Measurements from ENCODE around the gene GSK3B. TPM values are rescaled to one million over a fixed set of nuclear protein-coding genes. Genes with fewer than 3 reads are reported as not detected.

Gene GSK3B
- total RNA-seq, 1 experiment from 2014 or later, result 56.6 TPM

- Histone ChIP-seq H3K4me3 (ENCODE audit: low read depth, low read length, poor library complexity, severe bottlenecking) (no peak overlapping the region), H3K4me1 (ENCODE audit: insufficient read depth, low read length, poor library complexity, severe bottlenecking) (no peaks in the 10 kb centered on the region), H3K9me3 (ENCODE audit: low read depth, low read length, poor library complexity, severe bottlenecking) (peaks cover 7% of the 10 kb centered on the region), H3K27me3 (replicated peaks; ENCODE audit: insufficient read depth, low read depth, low read length, poor library complexity) (no peaks in the 10 kb centered on the region), H3K36me3 (ENCODE audit: insufficient read depth, low read length, poor library complexity, severe bottlenecking) (peaks cover 18% of the 10 kb centered on the region), H3K27ac (ENCODE audit: low read depth, low read length, poor library complexity, severe bottlenecking) (no peak overlapping the region)
- BruUV-seq (replicated peaks), result no TSS peak
- DNase-seq (ENCODE audit: low spot score), result no peak
- POLR2A ChIA-PET (ENCODE audit: low non-redundant PET), result no interaction called here
- CTCF ChIA-PET, result no interaction called here
- intact Hi-C loops (cut with micrococcal nuclease; ENCODE audit: unreplicated experiment), result no loop called here
- no peak for TF ChIP-seq CTCF (conservative IDR thresholded peaks at IDR 0.05; ENCODE audit: low read depth, low read length)
- no peak for TF ChIP-seq EZH2 (IDR thresholded peaks at IDR 0.05; ENCODE audit: borderline replicate concordance, low read depth, low read length, poor library complexity, severe bottlenecking)
Measured at GRCh38 chr3:119856695-119857094, 237.6 kb downstream of the GSK3B start.

DNA sequence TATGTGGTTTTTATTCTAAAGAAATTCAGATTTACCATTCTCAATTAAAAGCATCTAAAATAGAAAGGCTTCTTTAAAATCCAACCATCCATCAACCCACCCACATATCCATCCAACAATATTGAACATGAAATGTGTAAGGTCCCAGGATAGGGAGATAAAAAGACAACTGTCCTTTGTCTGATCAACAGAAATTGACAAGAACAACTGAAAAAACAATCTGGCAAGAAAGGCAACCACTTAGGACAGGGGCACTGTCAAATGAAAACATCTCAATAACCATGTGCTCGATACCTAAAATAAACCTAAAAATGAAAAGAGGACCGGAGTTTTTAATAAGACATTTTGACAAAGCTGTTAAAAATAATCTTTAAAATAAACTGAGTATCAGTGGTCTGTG is 245.1 kb downstream of the GSK3B start:
- POLR2A ChIA-PET (ENCODE audit: low non-redundant PET), result no interaction called here
- Histone ChIP-seq H3K36me3 (ENCODE audit: insufficient read depth, low read length, poor library complexity, severe bottlenecking) (no peaks in the 10 kb centered on the region), H3K4me3 (ENCODE audit: low read depth, low read length, poor library complexity, severe bottlenecking) (no peak overlapping the region), H3K27me3 (replicated peaks; ENCODE audit: insufficient read depth, low read depth, low read length, poor library complexity) (no peaks in the 10 kb centered on the region), H3K9me3 (ENCODE audit: low read depth, low read length, poor library complexity, severe bottlenecking) (no peaks in the 10 kb centered on the region), H3K27ac (ENCODE audit: low read depth, low read length, poor library complexity, severe bottlenecking) (no peak overlapping the region), H3K4me1 (ENCODE audit: insufficient read depth, low read length, poor library complexity, severe bottlenecking) (no peaks in the 10 kb centered on the region)
- no peak for TF ChIP-seq EZH2 (IDR thresholded peaks at IDR 0.05; ENCODE audit: borderline replicate concordance, low read depth, low read length, poor library complexity, severe bottlenecking)
- TF ChIP-seq CTCF (conservative IDR thresholded peaks at IDR 0.05; ENCODE audit: low read depth, low read length), result no peak
- intact Hi-C loops (cut with micrococcal nuclease; ENCODE audit: unreplicated experiment), result no loop called here
- no peak for DNase-seq (ENCODE audit: low spot score)
- no TSS peak for BruUV-seq (replicated peaks)
- CTCF ChIA-PET, result no interaction called here

DNA sequence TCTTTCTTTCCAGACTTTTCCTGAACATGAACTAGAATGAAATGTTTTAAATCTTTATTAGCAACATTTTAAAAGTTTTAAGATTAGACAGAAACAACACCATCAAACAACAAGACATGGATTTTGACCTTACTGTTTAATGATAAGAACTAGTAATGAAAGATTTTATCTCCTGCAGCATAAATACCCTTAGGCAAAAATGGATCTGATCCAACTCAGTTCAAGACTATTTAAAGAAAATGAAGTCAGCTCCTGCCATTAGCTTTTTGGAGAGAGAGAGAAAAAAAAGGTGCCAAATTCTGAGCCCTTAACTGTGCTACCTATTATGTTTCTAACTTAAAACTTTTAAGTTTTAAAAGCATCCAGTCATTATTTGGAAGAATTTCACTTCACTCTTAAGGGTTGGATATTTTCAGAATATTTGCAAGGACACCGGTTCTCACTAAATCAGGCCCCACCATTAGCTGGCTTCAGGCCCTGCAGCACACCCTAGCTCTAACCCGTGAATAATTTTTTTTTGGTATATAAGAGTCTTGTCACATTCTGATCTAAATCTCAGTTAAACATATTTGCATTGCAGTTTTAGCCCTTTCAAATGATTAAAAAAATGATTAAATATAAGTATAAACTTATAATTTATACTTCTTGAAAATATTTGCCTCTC is 252.3 kb downstream of the GSK3B start:
- H3K4me3 ChIP-seq (ENCODE audit: low read depth, low read length, poor library complexity, severe bottlenecking), result no peak overlapping the region
- H3K4me1 ChIP-seq (ENCODE audit: insufficient read depth, low read length, poor library complexity, severe bottlenecking), result no peaks in the 10 kb centered on the region
- H3K9me3 ChIP-seq (ENCODE audit: low read depth, low read length, poor library complexity, severe bottlenecking), result no peaks in the 10 kb centered on the region
- H3K27me3 ChIP-seq (replicated peaks; ENCODE audit: insufficient read depth, low read depth, low read length, poor library complexity), result no peaks in the 10 kb centered on the region
- intact Hi-C loops (cut with micrococcal nuclease; ENCODE audit: unreplicated experiment), result no loop called here
- H3K36me3 ChIP-seq (ENCODE audit: insufficient read depth, low read length, poor library complexity, severe bottlenecking), result peaks cover 3% of the 10 kb centered on the region
- TF ChIP-seq CTCF (conservative IDR thresholded peaks at IDR 0.05; ENCODE audit: low read depth, low read length) (no peak), EZH2 (IDR thresholded peaks at IDR 0.05; ENCODE audit: borderline replicate concordance, low read depth, low read length, poor library complexity, severe bottlenecking) (no peak)
- DNase-seq (ENCODE audit: low spot score), result no peak
- POLR2A ChIA-PET (ENCODE audit: low non-redundant PET), result no interaction called here
- no TSS peak for BruUV-seq (replicated peaks)
- CTCF ChIA-PET, result no interaction called here
- no peak overlapping the region for H3K27ac ChIP-seq (ENCODE audit: low read depth, low read length, poor library complexity, severe bottlenecking)
